IMR-90 (cell line): ENCODE data around the gene IL20RA. TPM values are rescaled to one million over a fixed set of nuclear protein-coding genes. Genes with fewer than 3 reads are reported as not detected.

ENCODE experiments used
- ATAC-seq: fragments of 200-7000 bp; cut with Tn5 transposase; 2 replicates; pipeline ENCODE4 v1.9.1; 2020; ENCODE audit warnings: low read depth, mild to moderate bottlenecking, moderate library complexity
- BruUV-seq: library from RNA; stranded (reverse); fragments of 400-500 nt; replicated peaks from 2 replicates; lab custom pipeline; 2021; lab: Mats Ljungman, UMichigan
- CTCF ChIA-PET: fragments of 300-600 bp; formaldehyde crosslinking; extraction: SDS; loops from one replicate; lab custom pipeline; 2021; ENCODE audit warnings: antibody characterized with exemption; lab: Yijun Ruan, JAX
- POLR2A ChIA-PET: fragments of 300-600 bp; sonication (Branson Sonifier 250); formaldehyde crosslinking; loops from one replicate; lab custom pipeline; 2022; ENCODE audit warnings: antibody characterized with exemption; ENCODE audit not compliant: unreplicated experiment; lab: Charles Lee
- DNase-seq: peaks from one replicate; pipeline ENCODE4 v3.0.0; 2013
- H2AFZ ChIP-seq: replicated peaks from 2 replicates; pipeline ENCODE3; 2013; ENCODE audit warnings: low read length, mild to moderate bottlenecking; ENCODE audit not compliant: poor library complexity
- H2AK5ac ChIP-seq: 2 replicates; pipeline ENCODE4 v1.6.1; 2013; ENCODE audit warnings: low read depth, low read length, inconsistent platforms
- H2AK9ac ChIP-seq: replicated peaks from 2 replicates; pipeline ENCODE3; 2013; ENCODE audit warnings: mild to moderate bottlenecking, low read depth, low read length, moderate library complexity; ENCODE audit not compliant: poor library complexity
- H2BK120ac ChIP-seq: 2 replicates; pipeline ENCODE4 v1.6.1; 2013; ENCODE audit warnings: low read depth, low read length, inconsistent platforms
- H2BK15ac ChIP-seq: 3 replicates; pipeline ENCODE4 v1.6.1; 2013; ENCODE audit warnings: low read depth, low read length, inconsistent platforms
- H2BK20ac ChIP-seq: 2 replicates; pipeline ENCODE4 v1.6.1; 2013; ENCODE audit warnings: low read depth, mild to moderate bottlenecking, inconsistent platforms, low read length, moderate library complexity
- H2BK5ac ChIP-seq: 2 replicates; pipeline ENCODE4 v1.6.1; 2013; ENCODE audit warnings: mild to moderate bottlenecking, low read depth, low read length, inconsistent platforms; ENCODE audit not compliant: poor library complexity, severe bottlenecking
- H3K14ac ChIP-seq: replicated peaks from 2 replicates; pipeline ENCODE4 v1.6.1; 2013; ENCODE audit warnings: low read depth, low read length, inconsistent platforms
- H3K18ac ChIP-seq: 2 replicates; pipeline ENCODE4 v1.6.1; 2013; ENCODE audit warnings: low read depth, low read length, control low read depth
- H3K23ac ChIP-seq: 2 replicates; pipeline ENCODE4 v1.6.1; 2013; ENCODE audit warnings: low read depth, low read length, inconsistent platforms
- H3K27ac ChIP-seq: 2 replicates; pipeline ENCODE4 v1.5.1; 2013; ENCODE audit warnings: mild to moderate bottlenecking, control low read depth, low read length; ENCODE audit not compliant: insufficient read depth
- H3K27me3 ChIP-seq: 2 replicates; pipeline ENCODE4 v1.6.1; 2013; ENCODE audit warnings: low read length; ENCODE audit not compliant: control insufficient read depth, insufficient read depth
- H3K36me3 ChIP-seq: 2 replicates; pipeline ENCODE4 v1.6.1; 2013; ENCODE audit warnings: low read length, mixed read lengths; ENCODE audit not compliant: control insufficient read depth, insufficient read depth
- H3K4ac ChIP-seq: 2 replicates; pipeline ENCODE4 v1.6.1; 2013; ENCODE audit warnings: low read depth, low read length, inconsistent platforms
- H3K4me1 ChIP-seq: 2 replicates; pipeline ENCODE4 v1.6.1; 2013; ENCODE audit warnings: low read length, mixed read lengths; ENCODE audit not compliant: control insufficient read depth, insufficient read depth
- H3K4me2 ChIP-seq: 2 replicates; pipeline ENCODE4 v1.6.1; 2013; ENCODE audit warnings: low read depth, mild to moderate bottlenecking, control low read depth, low read length, moderate library complexity
- H3K4me3 ChIP-seq: 2 replicates; pipeline ENCODE4 v1.5.1; 2013; ENCODE audit warnings: low read depth, mild to moderate bottlenecking, control low read depth, low read length, moderate library complexity; ENCODE audit not compliant: insufficient read depth
- H3K56ac ChIP-seq: 2 replicates; pipeline ENCODE4 v1.6.1; 2013; ENCODE audit warnings: low read length, inconsistent platforms; ENCODE audit not compliant: insufficient read depth; ENCODE audit errors: extremely low read depth
- H3K79me1 ChIP-seq, 2 experiments: 2 replicates each; pipeline ENCODE4 v1.6.1; 2013; ENCODE audit warnings: low read length in 2 of 2, inconsistent platforms in 1 of 2, low read depth in 1 of 2
- H3K9ac ChIP-seq: 2 replicates; pipeline ENCODE4 v1.6.1; 2013; ENCODE audit warnings: low read depth, low read length, control low read depth
- H3K9me1 ChIP-seq: 2 replicates; pipeline ENCODE4 v1.6.1; 2013; ENCODE audit warnings: low read length, inconsistent platforms; ENCODE audit not compliant: insufficient read depth
- H3K9me3 ChIP-seq: 2 replicates; pipeline ENCODE4 v1.6.1; 2013; ENCODE audit warnings: low read length; ENCODE audit not compliant: control insufficient read depth, insufficient read depth
- H4K20me1 ChIP-seq: 2 replicates; pipeline ENCODE4 v1.6.1; 2013; ENCODE audit warnings: low read length, inconsistent platforms; ENCODE audit not compliant: insufficient read depth
- H4K5ac ChIP-seq: 2 replicates; pipeline ENCODE4 v1.6.1; 2013; ENCODE audit warnings: mild to moderate bottlenecking, low read depth, low read length, control low read depth
- H4K8ac ChIP-seq, 2 experiments: 2 replicates each; pipeline ENCODE4 v1.6.1; 2013; ENCODE audit warnings: low read depth in 2 of 2, low read length in 2 of 2, control low read depth in 1 of 2, inconsistent platforms in 1 of 2
- H4K91ac ChIP-seq: 2 replicates; pipeline ENCODE4 v1.6.1; 2013; ENCODE audit warnings: low read depth, low read length, inconsistent platforms; ENCODE audit not compliant: insufficient read depth
- MAFK ChIP-seq: IDR thresholded peaks from 2 replicates; pipeline ENCODE4 v1.6.1; 2012; ENCODE audit warnings: low read depth, low read length, improper control_type of control experiment
- NFE2L2 ChIP-seq: fragments of 150-350 bp; IDR thresholded peaks from 2 replicates; pipeline ENCODE4 v1.6.1; 2016; ENCODE audit warnings: low read depth, mild to moderate bottlenecking, low read length
- POLR2A ChIP-seq: IDR thresholded peaks from 2 replicates; pipeline ENCODE4 v1.6.1; 2012; ENCODE audit warnings: mild to moderate bottlenecking, low read depth, low read length
- RAD21 ChIP-seq: IDR thresholded peaks from 2 replicates; pipeline ENCODE4 v1.6.1; 2012; ENCODE audit warnings: low read length, improper control_type of control experiment
- SMC3 ChIP-seq: fragments of 150-350 bp; IDR thresholded peaks from 2 replicates; pipeline ENCODE4 v1.6.1; 2016; ENCODE audit warnings: low read depth, mild to moderate bottlenecking, antibody characterized with exemption, low read length, moderate library complexity
- WGBS, 2 experiments: methylation state at CpG; one replicate each; pipeline versions ENCODE4 v1.1.5 to v1.1.7; 2013; ENCODE audit warnings: missing lambda C conversion rate in 2 of 2; ENCODE audit not compliant: insufficient read length in 1 of 2; ENCODE audit errors: extremely low coverage in 2 of 2; 5-methylcytosine and 5-hydroxymethylcytosine counted together
- dilution Hi-C: fragments of 300-500 bp; cut with HindIII; formaldehyde crosslinking; loops from one replicate; pipeline ENCODE4 v1.14.3; 2018; ENCODE audit warnings: low sequenced_read_pairs; ENCODE audit not compliant: unreplicated experiment
- in situ Hi-C: fragments of 300-500 bp; cut with MboI; formaldehyde crosslinking; loops from 3 replicates; pipeline ENCODE4 v1.14.3; 2019; ENCODE audit warnings: low sequenced_read_pairs, inconsistent platforms, mixed read lengths
- intact Hi-C: fragments of 100-400 bp; cut with micrococcal nuclease; formaldehyde crosslinking; loops from 2 replicates; pipeline ENCODE4 v1.10.0; 2022
- microRNA-seq, 2 experiments: library from miRNA; stranded (forward) in 1 of 2; unstranded in 1 of 2; fragments of 10-50 nt in 1 of 2; fragments of <30 nt in 1 of 2; gene quantifications in 1 of 2; microRNA quantifications in 1 of 2; one replicate each; pipeline versions ENCODE3 to v1.1.0; 2013 to 2020; ENCODE audit not compliant: insufficient read depth in 1 of 2, insufficient read length in 1 of 2, unreplicated experiment in 1 of 2
- polyA plus RNA-seq, 3 experiments: library from polyadenylated mRNA; depleted of rRNA; stranded (reverse); fragments of >200 nt; gene quantifications; 2 replicates each; pipeline ENCODE4 v1.2.3, GENCODE V29; 2012; ENCODE audit warnings: low replicate concordance in 1 of 3
- small RNA-seq, 5 experiments: library from RNA; depleted of rRNA; stranded (forward); fragments of <200 nt; gene quantifications; one replicate each; pipeline ENCODE3, GENCODE V24; 2012
- total RNA-seq: library from RNA; depleted of rRNA; stranded (reverse); fragments of >200 nt; gene quantifications from 2 replicates; pipeline ENCODE4 v1.2.3, GENCODE V29; 2012; rRNA removed
- TF ChIP-seq, protein P1 (sequence below): conservative IDR thresholded peaks from 2 replicates; pipeline ENCODE4 v1.5.1; 2012; ENCODE audit warnings: mild to moderate bottlenecking, low read depth, low read length, improper control_type of control experiment

IL20RA gene
- total and polyA plus RNA-seq, 2 of the 4 experiments (the other 2 are of a cell fraction) = 0.02 TPM; not detected in 1

DNA sequence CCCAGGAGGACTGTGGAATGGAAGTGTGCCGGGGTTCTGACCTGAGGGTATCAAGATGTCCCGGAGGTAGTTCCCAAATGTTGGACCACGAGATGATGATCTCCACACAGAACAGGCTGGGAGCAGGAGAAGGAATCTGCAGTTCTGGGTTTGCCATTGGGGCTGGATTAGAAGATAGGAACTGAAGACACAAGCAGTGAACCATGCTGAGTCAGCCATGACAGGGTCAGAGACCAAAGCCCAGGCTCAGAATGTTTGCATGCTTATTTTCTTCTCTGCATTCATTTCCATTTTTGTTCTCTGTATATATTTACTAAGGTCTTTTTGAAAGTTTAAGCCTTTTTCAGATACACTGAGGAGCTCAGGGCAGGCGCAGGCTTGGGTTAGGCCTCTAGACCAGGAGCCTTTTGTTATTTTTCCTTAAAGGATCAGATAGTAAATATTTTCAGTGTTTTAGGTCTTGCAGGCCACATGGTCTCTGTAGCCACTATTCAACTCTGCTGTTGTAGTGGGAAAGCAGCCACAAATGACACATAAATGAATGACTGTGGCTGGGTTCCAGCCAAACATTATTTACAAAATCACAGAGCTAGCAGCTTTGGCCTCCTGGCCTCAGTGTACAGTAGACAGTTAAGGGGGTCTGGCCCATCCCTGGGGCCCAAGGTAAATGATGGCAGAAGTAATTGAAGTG is 94.2 kb downstream of the IL20RA start:
- no peak for TF ChIP-seq SMC3
- peak; percentile 13; the same call in 1 of the 2 replicates for TF ChIP-seq MAFK
- no peak for TF ChIP-seq POLR2A
- TF ChIP-seq RAD21 = no peak
- TF ChIP-seq NFE2L2 = no peak
- TF ChIP-seq, protein P1, sequence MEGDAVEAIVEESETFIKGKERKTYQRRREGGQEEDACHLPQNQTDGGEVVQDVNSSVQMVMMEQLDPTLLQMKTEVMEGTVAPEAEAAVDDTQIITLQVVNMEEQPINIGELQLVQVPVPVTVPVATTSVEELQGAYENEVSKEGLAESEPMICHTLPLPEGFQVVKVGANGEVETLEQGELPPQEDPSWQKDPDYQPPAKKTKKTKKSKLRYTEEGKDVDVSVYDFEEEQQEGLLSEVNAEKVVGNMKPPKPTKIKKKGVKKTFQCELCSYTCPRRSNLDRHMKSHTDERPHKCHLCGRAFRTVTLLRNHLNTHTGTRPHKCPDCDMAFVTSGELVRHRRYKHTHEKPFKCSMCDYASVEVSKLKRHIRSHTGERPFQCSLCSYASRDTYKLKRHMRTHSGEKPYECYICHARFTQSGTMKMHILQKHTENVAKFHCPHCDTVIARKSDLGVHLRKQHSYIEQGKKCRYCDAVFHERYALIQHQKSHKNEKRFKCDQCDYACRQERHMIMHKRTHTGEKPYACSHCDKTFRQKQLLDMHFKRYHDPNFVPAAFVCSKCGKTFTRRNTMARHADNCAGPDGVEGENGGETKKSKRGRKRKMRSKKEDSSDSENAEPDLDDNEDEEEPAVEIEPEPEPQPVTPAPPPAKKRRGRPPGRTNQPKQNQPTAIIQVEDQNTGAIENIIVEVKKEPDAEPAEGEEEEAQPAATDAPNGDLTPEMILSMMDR = no peak
- no peak overlapping the region for H4K8ac ChIP-seq
- H3K36me3 ChIP-seq = no peaks in the 10 kb centered on the region
- no peak overlapping the region for H3K4me2 ChIP-seq
- H2AK5ac ChIP-seq = no peak overlapping the region
- no peak overlapping the region for H3K27ac ChIP-seq
- no peak overlapping the region for H3K9ac ChIP-seq
- no peaks in the 10 kb centered on the region for H3K9me3 ChIP-seq
- ChIA-PET CTCF (interaction anchor here (1.0 kb wide), 1 partner anchor 10 kb away, joined by 5 read pairs; no protein-coding TSS in a partner anchor), POLR2A (no interaction called here)
- peaks cover 4% of the 10 kb centered on the region; the same call in 1 of the 2 replicates for H3K9me1 ChIP-seq
- no peak overlapping the region for H2BK20ac ChIP-seq
- H4K20me1 ChIP-seq = no peaks in the 10 kb centered on the region
- peaks cover 5% of the 10 kb centered on the region; the same call in 1 of the 2 replicates for H3K27me3 ChIP-seq
- no peaks in the 10 kb centered on the region for H3K4me1 ChIP-seq
- 67% methylated on average over 2 of the region's 4 CpGs; no CpG with 5 or more reads in 1 of the 2 experiments for WGBS, 2 experiments
- H3K4ac ChIP-seq = no peak overlapping the region
- no peak overlapping the region for H2AK9ac ChIP-seq
- no peak overlapping the region for H3K18ac ChIP-seq
- dilution Hi-C loops = no loop called here
- H4K5ac ChIP-seq = no peak overlapping the region
- H2BK120ac ChIP-seq = no peak overlapping the region
- H3K23ac ChIP-seq = no peak overlapping the region
- H2BK15ac ChIP-seq = no peak overlapping the region
- no peak overlapping the region for H3K56ac ChIP-seq
- H3K14ac ChIP-seq = no peak overlapping the region
- no peak overlapping the region for H2AFZ ChIP-seq
- H3K4me3 ChIP-seq = no peak overlapping the region
- ATAC-seq (peak; percentile 76), DNase-seq (peak; percentile 17)
- BruUV-seq = no TSS peak
- intact Hi-C loops = no loop called here
- in situ Hi-C loops = no loop called here
- no peaks in the 10 kb centered on the region for H3K79me1 ChIP-seq
- no peak overlapping the region for H4K91ac ChIP-seq
- H2BK5ac ChIP-seq = no peak overlapping the region

Small RNA genes lying within 50 kb of the gene (microRNA-seq; reads per million reads assigned to microRNA genes)
- gene RPL35AP3 (ENCODE audit: insufficient read depth, insufficient read length) = not detected

Small RNA genes lying within 50 kb of the gene (small RNA-seq; reads per million reads assigned to genes)
- 0 reads per million in 5 experiments for gene RPL35AP3

Other genes with a start within 250 kb of the IL20RA start
- gene PEX7, start 222.4 kb downstream of the IL20RA start, total RNA-seq = 7.0 and 11.9 TPM in 2 replicates
- 4.1 and 5.4 TPM in 2 replicates for gene PEX7, start 222.4 kb downstream of the IL20RA start, polyA plus RNA-seq (2012; rRNA removed)
- not detected in 2 replicates for gene SLC35D3, start 122.7 kb downstream of the IL20RA start, total RNA-seq
- gene SLC35D3, start 122.7 kb downstream of the IL20RA start, polyA plus RNA-seq (2012; rRNA removed) = not detected in 2 replicates
- not detected in 2 replicates for gene IL22RA2, start 128.7 kb upstream of the IL20RA start, total RNA-seq
- not detected in 2 replicates for gene IL22RA2, start 128.7 kb upstream of the IL20RA start, polyA plus RNA-seq (2012; rRNA removed)
- 25.6 and 34.2 TPM in 2 replicates for gene IFNGR1, start 174.4 kb upstream of the IL20RA start, total RNA-seq
- 13.7 and 19.1 TPM in 2 replicates for gene IFNGR1, start 174.4 kb upstream of the IL20RA start, polyA plus RNA-seq (2012; rRNA removed)